SU-DHL-6 (cell line): Measurements from ENCODE around the gene TMEM225B.

Experiments
- H2AFZ ChIP-seq: fragments of 200-600 bp; sonication (generic); 2 replicates; pipeline ENCODE4 v1.6.1; 2014; ENCODE audit warnings: low read depth, mild to moderate bottlenecking, moderate library complexity, mixed read lengths, antibody characterized with exemption, low read length; ENCODE audit not compliant: severe bottlenecking
- H3F3A ChIP-seq: fragments of 200-600 bp; shearing (Covaris generic); 2 replicates; pipeline ENCODE4 v1.6.0; 2016; ENCODE audit warnings: antibody characterized with exemption, mild to moderate bottlenecking; ENCODE audit not compliant: insufficient read depth
- H3K27ac ChIP-seq: fragments of 200-600 bp; sonication (generic); 2 replicates; pipeline ENCODE4 v1.5.1; 2016; ENCODE audit warnings: low read depth, mild to moderate bottlenecking, low read length, moderate library complexity, mixed read lengths
- H3K27me3 ChIP-seq: fragments of 200-600 bp; sonication (generic), shearing (Covaris generic); 2 replicates; pipeline ENCODE4 v1.6.0; 2014; ENCODE audit warnings: mild to moderate bottlenecking, low read length
- H3K36me3 ChIP-seq: fragments of 200-600 bp; sonication (generic); 2 replicates; pipeline ENCODE4 v1.6.1; 2014; ENCODE audit warnings: mild to moderate bottlenecking, low read length, mixed read lengths
- H3K4me2 ChIP-seq: fragments of 300-600, 200-600 bp; shearing (Covaris generic), sonication (generic); 2 replicates; pipeline ENCODE4 v1.6.0; 2014; ENCODE audit warnings: low read length, low read depth, mild to moderate bottlenecking; ENCODE audit not compliant: poor library complexity, severe bottlenecking
- H3K4me3 ChIP-seq: fragments of 200-600 bp; sonication (generic); 2 replicates; pipeline ENCODE4 v1.5.1; 2014; ENCODE audit warnings: antibody characterized with exemption, low read length, mild to moderate bottlenecking, mixed read lengths; ENCODE audit not compliant: insufficient read depth, poor library complexity, severe bottlenecking
- H3K79me2 ChIP-seq: fragments of 200-600 bp; sonication (generic); 2 replicates; pipeline ENCODE4 v1.6.1; 2014; ENCODE audit warnings: mild to moderate bottlenecking, low read length, moderate library complexity; ENCODE audit not compliant: insufficient read depth
- H3K9ac ChIP-seq: fragments of 200-600 bp; sonication (generic); 2 replicates; pipeline ENCODE4 v1.7.0; 2014; ENCODE audit warnings: mild to moderate bottlenecking, low read length
- H3K9me2 ChIP-seq: fragments of 200-600 bp; sonication (generic); replicated peaks from 2 replicates; pipeline ENCODE4 v1.6.1; 2014; ENCODE audit warnings: low read length; ENCODE audit not compliant: insufficient read depth
- H3K9me3 ChIP-seq: fragments of 200-600 bp; sonication (generic); 2 replicates; pipeline ENCODE4 v1.6.1; 2014; ENCODE audit warnings: low read length, mixed read lengths; ENCODE audit not compliant: insufficient read depth
- H4K20me1 ChIP-seq: fragments of 200-600 bp; sonication (generic); 2 replicates; pipeline ENCODE4 v1.6.1; 2014; ENCODE audit warnings: low read depth, mild to moderate bottlenecking, antibody characterized with exemption, low read length, moderate library complexity, mixed read lengths
- EZH2phosphoT487 ChIP-seq: fragments of 200-600 bp; sonication (generic), shearing (Covaris generic); conservative IDR thresholded peaks from 2 replicates; pipeline ENCODE4 v1.6.1; 2018; ENCODE audit warnings: mild to moderate bottlenecking, antibody characterized with exemption, low read length, moderate library complexity, mixed read lengths
- TF ChIP-seq, protein P1 (sequence below): fragments of 200-600 bp; sonication (generic); IDR thresholded peaks from one replicate; pipeline ENCODE4 v1.5.1; 2017; ENCODE audit warnings: antibody characterized with exemption, mild to moderate bottlenecking, low read length, moderate library complexity; ENCODE audit not compliant: insufficient read depth, poor library complexity, severe bottlenecking

Gene TMEM225B

DNA sequence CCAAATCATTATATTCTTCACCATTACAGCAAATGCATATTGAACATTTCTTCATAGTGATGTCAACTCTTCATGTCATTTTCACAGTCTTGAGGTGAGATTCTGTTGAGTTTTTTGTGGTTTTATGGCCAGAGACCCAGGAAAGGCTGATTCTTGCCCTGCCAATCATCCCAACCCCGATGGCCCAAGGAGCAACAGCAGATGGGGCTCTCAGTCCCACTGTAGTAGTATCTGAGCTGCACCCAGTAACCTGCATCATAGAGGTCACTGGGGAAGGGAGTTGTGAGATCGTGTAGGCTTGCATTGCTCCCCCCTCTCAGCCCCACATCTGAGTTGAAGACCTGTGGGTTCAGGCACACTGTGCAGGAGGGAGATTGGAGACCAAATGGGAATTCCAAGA is 45.4 kb downstream of the TMEM225B start:
- H3F3A ChIP-seq = no peaks in the 10 kb centered on the region
- no peak overlapping the region for H3K9ac ChIP-seq
- no peaks in the 10 kb centered on the region for H3K9me2 ChIP-seq
- no peak overlapping the region for H3K27ac ChIP-seq
- H2AFZ ChIP-seq = no peak overlapping the region
- H3K79me2 ChIP-seq = no peaks in the 10 kb centered on the region
- no peak overlapping the region for H3K4me2 ChIP-seq
- TF ChIP-seq, protein P1, sequence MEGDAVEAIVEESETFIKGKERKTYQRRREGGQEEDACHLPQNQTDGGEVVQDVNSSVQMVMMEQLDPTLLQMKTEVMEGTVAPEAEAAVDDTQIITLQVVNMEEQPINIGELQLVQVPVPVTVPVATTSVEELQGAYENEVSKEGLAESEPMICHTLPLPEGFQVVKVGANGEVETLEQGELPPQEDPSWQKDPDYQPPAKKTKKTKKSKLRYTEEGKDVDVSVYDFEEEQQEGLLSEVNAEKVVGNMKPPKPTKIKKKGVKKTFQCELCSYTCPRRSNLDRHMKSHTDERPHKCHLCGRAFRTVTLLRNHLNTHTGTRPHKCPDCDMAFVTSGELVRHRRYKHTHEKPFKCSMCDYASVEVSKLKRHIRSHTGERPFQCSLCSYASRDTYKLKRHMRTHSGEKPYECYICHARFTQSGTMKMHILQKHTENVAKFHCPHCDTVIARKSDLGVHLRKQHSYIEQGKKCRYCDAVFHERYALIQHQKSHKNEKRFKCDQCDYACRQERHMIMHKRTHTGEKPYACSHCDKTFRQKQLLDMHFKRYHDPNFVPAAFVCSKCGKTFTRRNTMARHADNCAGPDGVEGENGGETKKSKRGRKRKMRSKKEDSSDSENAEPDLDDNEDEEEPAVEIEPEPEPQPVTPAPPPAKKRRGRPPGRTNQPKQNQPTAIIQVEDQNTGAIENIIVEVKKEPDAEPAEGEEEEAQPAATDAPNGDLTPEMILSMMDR = no peak
- TF ChIP-seq EZH2phosphoT487 = no peak
- no peaks in the 10 kb centered on the region for H3K9me3 ChIP-seq
- H3K4me3 ChIP-seq = no peak overlapping the region
- no peaks in the 10 kb centered on the region for H4K20me1 ChIP-seq
- H3K27me3 ChIP-seq = no peaks in the 10 kb centered on the region
- H3K36me3 ChIP-seq = no peaks in the 10 kb centered on the region

DNA sequence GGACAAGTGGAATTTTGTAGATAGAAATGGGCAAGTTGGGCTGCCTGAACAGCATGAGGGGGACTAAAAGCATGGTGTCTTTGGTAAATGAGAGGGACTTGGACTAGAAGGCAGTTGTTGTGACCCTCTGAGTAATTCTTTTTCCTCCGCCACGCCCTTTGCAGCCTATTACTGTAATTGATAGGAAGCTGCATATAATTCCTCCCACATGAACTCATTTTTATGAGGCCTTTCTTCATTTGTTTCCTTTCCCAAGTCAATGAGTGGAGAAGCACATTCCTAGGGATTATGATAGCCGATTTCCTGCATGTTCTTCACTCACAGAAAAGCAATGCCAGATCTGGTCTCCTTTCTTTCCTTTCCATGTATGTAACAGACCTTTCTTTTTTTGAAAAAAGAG is 46.4 kb downstream of the TMEM225B start:
- no peak overlapping the region for H3K4me3 ChIP-seq
- no peak overlapping the region for H2AFZ ChIP-seq
- no peaks in the 10 kb centered on the region for H3K79me2 ChIP-seq
- H3F3A ChIP-seq = no peaks in the 10 kb centered on the region
- no peaks in the 10 kb centered on the region for H3K36me3 ChIP-seq
- H3K4me2 ChIP-seq = no peak overlapping the region
- no peak for TF ChIP-seq EZH2phosphoT487
- TF ChIP-seq, protein P1 = no peak
- no peaks in the 10 kb centered on the region for H4K20me1 ChIP-seq
- H3K27me3 ChIP-seq = no peaks in the 10 kb centered on the region
- H3K9me2 ChIP-seq = no peaks in the 10 kb centered on the region
- no peak overlapping the region for H3K9ac ChIP-seq
- no peak overlapping the region for H3K27ac ChIP-seq
- H3K9me3 ChIP-seq = no peaks in the 10 kb centered on the region

DNA sequence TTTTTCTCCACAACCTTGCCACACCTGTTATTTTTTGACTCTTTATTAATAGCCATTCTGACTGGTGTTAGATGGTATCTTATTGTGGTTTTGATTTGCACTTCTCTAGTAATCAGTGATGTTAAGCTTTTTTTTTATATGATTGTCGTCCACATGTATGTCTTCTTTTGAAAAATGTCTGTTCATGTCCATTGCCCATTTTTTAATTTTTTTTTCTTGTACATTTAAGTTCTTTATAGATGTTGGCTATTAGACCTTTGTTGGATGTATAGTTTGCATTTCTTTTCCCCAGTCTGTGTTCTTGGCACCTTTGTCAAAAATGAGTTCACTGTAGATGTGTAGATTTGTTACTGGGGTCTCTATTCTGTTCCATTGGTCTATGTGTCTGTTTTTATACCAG is 47.5 kb downstream of the TMEM225B start:
- Histone ChIP-seq H3K79me2 (no peaks in the 10 kb centered on the region), H3K36me3 (no peaks in the 10 kb centered on the region), H3F3A (no peaks in the 10 kb centered on the region), H3K9me2 (no peaks in the 10 kb centered on the region), H4K20me1 (no peaks in the 10 kb centered on the region), H3K27me3 (no peaks in the 10 kb centered on the region), H3K4me3 (no peak overlapping the region), H3K4me2 (no peak overlapping the region), H3K9ac (no peak overlapping the region), H3K9me3 (no peaks in the 10 kb centered on the region), H3K27ac (no peak overlapping the region), H2AFZ (no peak overlapping the region)
- TF ChIP-seq EZH2phosphoT487 = no peak
- TF ChIP-seq, protein P1 = no peak
